Stimulated activated CD8-positive, alpha-beta memory T cell treated with anti-CD3 and anti-CD28 coated beads, Interleukin-7, amount 100 ng/mL, for 1 hour (primary cell): Measurements from ENCODE around the gene RAD9A.

Experiments
- DNase-seq, 2 donors: peaks; one replicate each; pipeline ENCODE4 v3.0.0-alpha.2; 2020; ENCODE audit warnings: low read depth in 2 of 2

Gene RAD9A

DNA sequence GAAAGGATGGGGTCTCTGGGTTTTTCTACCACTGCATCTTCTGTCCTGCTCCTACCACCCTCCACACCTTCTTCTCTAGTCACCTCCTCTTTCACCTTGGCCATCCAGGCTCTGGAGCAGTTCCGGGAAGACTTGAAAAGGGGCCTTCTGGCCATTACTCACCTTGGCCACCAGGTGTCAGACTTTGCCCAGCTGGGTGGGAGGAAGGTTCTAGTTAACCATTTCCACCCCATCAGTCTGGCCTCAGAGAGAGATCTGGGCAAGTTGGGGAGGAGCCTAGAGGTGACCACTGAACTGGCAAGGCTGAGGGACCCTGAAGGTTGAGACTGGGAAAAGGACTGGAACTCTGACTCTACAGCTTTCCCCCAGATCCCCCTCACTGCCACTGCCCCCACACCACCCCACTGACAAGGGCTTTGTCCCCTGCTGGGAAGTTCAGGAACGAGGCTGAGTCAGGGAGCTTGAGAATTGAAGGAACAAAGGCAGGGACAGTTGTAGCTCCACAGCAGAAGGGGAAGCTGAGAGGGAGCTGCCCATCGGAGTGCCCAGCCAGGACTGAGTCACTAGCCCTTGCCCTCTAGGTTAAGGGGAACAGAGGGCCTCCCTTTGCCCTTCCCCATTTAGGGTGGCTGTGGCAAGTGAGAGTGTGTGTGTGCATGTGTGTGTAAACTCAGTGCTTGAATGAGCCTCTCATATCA lies 34.8 kb upstream of the RAD9A start:
- peak; percentile 29 to 44 for DNase-seq

DNA sequence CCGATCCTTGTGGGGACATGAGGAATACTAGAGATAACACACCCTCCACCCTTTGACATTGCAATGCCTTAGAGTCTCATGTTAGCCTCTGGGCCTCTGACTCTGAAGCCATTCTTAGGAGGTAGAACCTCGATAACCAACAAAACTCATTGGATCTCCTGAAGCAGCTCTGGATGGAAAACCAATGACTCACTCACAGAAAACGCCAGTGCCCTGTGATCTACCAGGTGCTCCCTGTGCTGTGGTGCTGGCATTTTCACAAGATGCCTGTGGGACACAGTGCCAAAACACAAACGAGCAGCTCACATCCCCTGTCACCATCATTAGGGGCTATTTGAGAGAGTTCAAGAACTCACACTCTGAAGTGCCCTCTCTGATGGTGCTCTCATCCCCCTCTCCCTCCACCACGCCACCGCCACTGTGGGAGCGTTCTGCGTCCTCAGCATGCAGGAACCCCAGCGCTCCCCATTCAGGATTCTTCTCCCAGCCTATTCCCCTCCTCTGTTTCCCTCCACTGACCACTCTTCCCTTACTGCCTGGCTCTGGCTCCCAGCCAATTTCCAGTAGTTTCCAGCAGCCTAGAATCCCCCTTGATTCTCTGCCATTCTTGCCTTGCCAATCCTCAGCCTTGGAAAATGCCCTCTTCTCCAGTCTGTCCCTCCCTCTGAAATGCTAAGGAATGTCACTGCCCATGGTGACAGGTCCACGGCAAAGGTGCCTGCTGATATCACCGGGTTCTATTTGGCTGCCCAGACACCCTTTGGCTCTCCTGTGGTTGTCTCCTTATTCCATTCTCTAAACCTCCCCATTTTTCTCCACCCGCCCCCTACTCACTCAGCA lies 33.7 kb upstream of the RAD9A start:
- DNase-seq: no peak

DNA sequence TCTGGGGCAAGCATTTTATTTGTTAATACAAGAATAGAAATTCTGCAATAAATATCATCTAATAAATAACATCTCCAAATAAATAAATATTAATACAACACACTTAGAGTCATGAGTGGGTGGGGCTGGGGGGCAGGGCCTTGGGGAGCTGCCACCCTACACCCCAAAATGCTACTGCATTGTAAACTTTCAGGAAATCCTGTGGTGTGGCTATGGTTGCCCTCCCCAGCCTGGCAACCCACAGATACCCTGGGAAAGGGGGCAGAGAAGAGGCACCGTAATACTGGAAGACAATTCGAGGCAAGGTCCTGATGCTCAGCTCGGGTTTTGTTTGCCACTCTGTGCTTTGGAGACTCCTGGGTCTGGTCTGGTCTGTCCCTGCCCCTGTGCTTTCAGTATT lies 27.6 kb upstream of the RAD9A start:
- no peak for DNase-seq

DNA sequence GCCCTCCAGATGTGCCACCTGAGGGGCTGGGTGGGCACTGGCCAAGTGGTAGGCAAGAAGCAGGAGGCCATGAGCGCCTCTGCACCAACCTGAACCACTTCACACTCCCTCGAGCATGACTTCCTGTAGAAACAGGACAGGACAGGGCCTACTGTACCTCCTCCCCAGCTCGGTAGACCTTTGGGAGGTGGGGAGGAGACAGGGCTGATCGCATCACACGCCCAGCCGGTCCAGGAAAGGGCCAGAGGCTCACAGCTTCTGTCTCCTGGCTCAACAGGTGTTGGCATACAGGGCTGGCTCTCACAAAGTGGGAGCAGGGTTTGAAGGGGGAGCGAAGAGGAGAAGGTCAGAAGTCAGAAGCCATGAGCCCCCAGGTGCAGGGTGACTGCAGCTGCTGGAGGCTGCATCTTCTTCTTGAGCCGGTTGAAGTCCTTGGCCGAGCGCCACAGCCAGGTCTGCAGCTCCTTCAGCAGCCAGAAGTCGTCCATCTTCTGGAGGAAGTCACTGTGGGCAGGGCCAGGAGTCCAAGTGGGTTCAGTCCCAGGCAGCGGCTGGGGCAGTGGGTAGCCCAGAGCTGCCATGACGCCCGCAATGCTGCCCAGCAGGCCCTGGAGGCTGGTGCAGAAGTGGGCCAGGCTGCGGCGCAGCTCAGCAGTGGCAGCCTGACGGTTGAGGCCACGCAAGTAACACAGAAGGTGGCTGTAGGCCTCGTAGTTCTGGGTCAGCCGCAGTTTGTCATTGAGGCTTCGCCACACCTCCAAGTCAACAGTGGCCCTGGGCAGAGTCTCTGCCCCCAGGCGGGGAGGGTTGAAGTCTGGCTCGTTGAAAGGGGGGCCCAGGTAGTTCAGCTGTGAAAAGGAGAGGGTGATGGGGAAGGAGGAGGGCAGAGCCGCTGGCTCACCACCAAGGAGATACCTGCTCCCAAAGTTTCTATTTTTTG lies 26.7 kb upstream of the RAD9A start:
- no peak for DNase-seq

- no peak for DNase-seq
Measured at GRCh38 chr11:67365736-67366444, 25.9 kb upstream of the RAD9A start.

DNA sequence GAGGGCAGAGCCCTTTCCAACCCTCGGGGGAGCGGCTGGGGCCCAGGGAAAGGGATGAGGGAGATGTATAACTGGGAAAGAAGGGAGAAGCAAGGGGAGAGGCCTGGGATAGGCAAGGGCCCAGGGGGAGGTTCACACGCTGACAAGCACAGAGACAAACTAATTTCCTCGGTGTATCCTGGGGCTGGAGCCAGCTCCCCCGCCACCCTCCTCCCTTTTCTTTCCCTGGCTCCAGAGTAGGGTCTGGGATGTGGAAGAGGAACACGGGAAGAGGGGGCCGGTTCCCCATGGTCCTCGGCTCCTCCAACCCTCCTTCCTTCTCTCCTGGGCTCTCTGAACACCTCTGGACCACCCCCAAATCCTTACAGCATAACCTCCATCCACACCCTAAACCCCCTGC lies 25.2 kb upstream of the RAD9A start:
- DNase-seq: no peak

- no peak for DNase-seq
Measured at GRCh38 chr11:67366961-67367760, 24.6 kb upstream of the RAD9A start.

DNA sequence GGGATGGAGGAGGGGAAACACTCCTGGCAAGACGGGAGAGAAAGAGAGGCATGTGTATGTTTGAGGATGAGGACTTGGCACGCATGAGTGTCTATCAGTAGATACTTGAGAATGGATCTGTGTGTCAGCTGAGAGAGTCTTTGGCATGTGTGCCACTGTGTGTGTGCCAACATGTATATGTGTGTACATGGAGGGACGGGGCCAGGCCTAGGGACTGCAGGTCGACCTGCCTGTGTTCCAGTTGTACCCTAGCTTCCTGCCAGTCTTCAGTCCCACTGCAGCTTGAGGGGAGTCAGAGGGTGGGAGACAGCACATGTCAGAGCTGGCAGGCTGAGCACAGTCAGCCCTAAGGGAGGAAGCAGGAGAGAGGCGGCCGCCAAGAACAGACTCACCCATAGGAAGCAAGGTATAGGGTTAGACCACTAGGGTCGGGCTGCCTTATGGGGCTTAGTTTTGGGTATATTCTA lies 24.0 kb upstream of the RAD9A start:
- DNase-seq: no peak

DNA sequence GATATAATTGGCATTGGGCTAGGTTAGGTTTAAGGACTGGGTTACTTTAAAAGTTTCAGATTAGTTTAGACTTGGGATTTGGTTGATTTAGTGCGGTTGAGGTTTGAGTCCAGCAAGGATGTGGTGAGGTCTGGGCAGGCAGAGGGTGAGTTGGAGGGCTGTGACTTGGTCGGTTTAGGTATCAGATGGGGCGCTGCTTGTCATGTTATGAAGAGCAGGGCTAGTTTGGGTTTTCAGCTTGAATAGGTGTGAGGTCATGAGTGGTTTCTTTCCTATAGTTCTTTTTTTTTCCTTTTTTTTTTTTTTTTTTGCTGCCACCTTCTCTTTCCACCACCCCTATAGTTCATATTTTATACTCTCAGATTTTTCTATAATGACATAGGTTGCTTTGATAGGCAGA lies 23.2 kb upstream of the RAD9A start:
- DNase-seq: no peak

DNA sequence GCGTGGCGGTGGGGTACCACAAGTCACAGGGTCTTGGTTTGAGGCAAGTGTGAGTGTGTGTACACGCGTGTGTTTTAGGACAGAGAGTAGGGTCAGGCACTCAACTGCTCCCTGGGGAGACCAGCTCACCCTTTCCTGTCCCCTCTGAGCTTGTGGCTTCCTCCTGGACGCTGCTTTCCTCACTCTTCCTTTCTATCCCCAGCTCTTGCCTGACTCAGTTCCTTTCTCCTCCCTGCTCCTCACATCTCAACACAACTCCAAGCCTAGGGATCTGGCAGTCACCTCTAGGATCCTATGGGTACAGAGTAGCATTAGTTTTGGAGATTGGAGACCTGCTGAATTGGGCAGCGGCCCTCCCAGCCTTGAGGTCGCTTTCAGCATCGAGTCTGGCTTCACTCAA lies 22.5 kb upstream of the RAD9A start:
- no peak for DNase-seq

DNA sequence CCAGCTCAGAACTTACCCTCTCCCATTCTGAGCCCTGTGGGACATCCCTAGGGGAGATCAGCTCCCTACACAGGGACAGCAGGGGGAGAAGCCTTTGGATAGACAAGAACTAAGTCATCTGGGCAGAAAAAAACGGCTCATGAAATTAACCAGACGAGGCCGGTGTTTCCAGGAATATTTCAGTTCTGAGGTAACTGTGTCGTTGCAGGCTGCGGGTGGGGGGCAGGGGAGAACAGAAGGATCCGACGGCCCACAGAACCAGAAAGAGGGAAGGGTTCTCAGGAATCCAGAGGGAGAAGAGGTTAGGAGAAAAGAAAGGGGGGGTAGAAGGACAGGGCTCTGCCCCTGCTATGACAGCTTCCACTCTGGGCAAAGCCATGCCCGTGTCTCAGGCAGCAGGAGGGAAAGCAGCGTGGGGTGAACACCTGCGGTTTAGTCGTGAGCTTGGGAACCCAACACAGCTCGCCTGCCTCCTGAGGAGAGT lies 21.9 kb upstream of the RAD9A start:
- no peak for DNase-seq

DNA sequence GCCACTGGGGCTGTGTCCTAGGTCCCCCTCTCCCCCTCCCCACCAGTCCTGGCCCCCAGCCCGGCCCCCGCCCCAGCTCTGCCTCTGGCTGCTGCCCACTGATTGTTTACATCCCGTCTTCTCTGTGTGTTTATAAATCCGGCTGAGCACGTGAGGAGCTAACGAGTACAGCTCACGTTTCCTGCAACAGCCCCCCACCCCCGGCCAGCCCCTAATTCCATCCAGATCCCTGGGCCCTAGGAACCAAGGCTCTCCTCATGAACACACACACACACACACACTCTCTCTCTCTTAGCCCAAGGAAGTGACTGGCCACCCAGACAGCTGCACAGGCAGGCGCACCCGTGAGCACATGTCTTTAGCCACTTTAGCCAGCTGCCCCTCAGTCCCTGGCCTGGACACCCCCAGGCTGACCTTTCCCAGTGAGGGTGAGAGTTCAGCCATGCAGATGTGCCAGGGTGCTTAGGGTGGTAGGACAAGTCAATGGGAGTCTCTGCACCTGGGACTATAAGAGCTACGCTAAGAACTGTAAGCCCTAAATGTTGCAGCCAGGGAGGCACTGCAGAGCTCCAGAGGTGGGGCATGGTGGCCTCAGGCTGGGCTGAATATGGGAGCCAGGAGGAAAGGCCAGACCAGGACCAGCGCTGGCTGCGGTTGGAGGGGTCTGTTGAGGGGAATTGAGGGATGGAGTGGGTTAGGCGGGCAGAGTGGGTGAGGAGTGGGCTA lies 21.3 kb upstream of the RAD9A start:
- no peak for DNase-seq

DNA sequence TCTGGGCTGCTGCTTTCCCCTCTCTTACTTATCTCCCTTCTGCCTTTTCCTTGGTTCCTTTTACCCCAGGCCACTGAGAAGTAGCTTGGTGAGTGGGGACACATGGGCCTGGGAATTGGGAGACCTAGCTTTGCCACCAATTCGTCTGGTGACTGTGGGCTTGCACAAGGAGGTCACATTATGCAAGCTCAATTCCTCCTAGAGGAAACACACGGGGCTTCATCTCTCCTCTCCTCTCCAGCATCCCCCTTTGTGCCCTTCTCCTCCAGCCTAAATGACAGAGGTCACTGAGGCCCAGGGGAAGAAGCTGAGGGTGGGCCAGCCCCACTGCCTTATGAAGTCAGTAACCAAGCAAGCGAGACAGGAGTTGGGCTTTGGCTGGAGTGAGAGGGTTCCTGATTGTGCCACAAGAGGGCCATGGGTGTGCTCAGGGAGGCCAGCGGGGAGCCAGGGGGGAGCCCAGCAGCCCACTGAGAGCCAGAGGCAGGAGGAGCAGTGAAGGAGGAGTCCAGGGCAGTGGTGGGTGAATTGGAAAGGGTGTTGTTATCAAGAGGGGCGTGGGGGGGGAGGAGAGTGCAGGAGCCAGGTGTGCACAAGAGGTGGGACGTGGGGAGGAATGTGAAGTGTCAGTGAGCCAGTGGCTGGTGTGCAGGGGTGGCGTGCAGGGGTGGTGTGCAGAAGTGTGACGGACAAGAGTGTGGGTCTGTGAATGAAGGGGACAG lies 20.4 kb upstream of the RAD9A start:
- DNase-seq: no peak

DNA sequence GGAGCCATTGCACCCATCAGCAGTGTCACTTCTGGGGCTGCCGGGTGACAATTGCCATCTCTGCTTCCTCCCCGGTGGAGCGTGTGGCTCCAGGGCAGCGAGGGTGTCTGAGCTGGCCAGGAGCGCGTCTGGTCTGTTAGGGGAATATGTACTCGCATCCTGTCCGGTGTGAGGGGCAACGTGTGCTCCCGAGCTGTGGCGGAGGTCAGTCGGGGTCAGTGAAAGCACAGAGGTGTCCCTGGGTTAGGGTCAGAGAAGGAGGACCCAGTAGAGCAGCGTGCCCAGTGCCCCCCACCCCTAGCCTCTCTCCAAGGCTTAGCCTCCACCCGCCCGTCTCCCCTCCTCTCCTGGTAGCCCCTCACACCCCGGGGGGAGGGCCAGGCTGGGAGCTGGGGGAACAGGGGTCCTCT lies 19.9 kb upstream of the RAD9A start:
- DNase-seq: no peak

GRCh38 chr11:67372321-67372992 lies 19.3 kb upstream of the RAD9A start:
- DNase-seq: no peak

- DNase-seq: no peak
Measured at GRCh38 chr11:67372993-67373647, 18.7 kb upstream of the RAD9A start, which contains the start of gene CLCF1. CLCF1 (minus strand) TSS chr11:67373598; CDS start chr11:67373539, 59 bp downstream.

- peak; percentile 48 to 51 for DNase-seq
Measured at GRCh38 chr11:67373648-67374570, 17.9 kb upstream of the RAD9A start.
